ENCODE measurements around the gene SVEP1. TPM values are rescaled to one million over a fixed set of nuclear protein-coding genes. Genes with fewer than 3 reads are reported as not detected.

The SVEP1 gene
- total RNA-seq, 1 experiment from 2014 or later = 0.45 TPM

DNA sequence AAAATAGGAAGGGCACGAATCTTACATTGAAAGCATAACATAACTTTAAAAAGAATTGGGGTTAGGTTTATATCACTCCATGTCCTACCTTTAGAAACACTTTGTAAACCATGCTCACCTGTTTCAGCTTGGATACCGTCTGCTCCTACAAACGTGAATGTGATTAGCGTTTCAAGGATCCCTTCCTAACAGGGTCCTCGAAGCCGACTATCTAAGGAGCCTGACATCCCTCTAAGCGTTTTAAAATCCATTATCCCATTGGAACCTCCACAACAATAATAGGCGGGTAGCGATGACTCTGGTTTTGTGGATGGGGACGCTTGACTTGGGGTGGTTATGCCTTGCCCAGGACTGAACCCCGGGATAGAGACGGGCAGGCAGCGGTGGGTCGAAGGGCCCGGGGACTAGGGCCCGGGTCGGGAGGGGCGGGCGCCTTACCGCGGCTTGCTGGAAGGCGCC is 937 bp downstream of the SVEP1 start:
- TF ChIP-seq, protein P1, sequence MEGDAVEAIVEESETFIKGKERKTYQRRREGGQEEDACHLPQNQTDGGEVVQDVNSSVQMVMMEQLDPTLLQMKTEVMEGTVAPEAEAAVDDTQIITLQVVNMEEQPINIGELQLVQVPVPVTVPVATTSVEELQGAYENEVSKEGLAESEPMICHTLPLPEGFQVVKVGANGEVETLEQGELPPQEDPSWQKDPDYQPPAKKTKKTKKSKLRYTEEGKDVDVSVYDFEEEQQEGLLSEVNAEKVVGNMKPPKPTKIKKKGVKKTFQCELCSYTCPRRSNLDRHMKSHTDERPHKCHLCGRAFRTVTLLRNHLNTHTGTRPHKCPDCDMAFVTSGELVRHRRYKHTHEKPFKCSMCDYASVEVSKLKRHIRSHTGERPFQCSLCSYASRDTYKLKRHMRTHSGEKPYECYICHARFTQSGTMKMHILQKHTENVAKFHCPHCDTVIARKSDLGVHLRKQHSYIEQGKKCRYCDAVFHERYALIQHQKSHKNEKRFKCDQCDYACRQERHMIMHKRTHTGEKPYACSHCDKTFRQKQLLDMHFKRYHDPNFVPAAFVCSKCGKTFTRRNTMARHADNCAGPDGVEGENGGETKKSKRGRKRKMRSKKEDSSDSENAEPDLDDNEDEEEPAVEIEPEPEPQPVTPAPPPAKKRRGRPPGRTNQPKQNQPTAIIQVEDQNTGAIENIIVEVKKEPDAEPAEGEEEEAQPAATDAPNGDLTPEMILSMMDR (conservative IDR thresholded peaks at IDR 0.05; ENCODE audit: low read depth, low read length) = no peak
- TF ChIP-seq EZH2 (IDR thresholded peaks at IDR 0.05; ENCODE audit: borderline replicate concordance, low read depth, low read length, poor library complexity, severe bottlenecking) = peak; percentile 49
- H3K4me3 ChIP-seq (ENCODE audit: low read depth, low read length, poor library complexity, severe bottlenecking) = peak overlapping the region; percentile 50
- no peaks in the 10 kb centered on the region for H3K9me3 ChIP-seq (ENCODE audit: low read depth, low read length, poor library complexity, severe bottlenecking)
- no peak for DNase-seq (ENCODE audit: low spot score)
- H3K4me1 ChIP-seq (ENCODE audit: insufficient read depth, low read length, poor library complexity, severe bottlenecking) = peaks cover 3% of the 10 kb centered on the region
- H3K27me3 ChIP-seq (replicated peaks; ENCODE audit: insufficient read depth, low read depth, low read length, poor library complexity) = peaks cover 47% of the 10 kb centered on the region
- no peaks in the 10 kb centered on the region for H3K36me3 ChIP-seq (ENCODE audit: insufficient read depth, low read length, poor library complexity, severe bottlenecking)
- intact Hi-C loops (cut with micrococcal nuclease; ENCODE audit: unreplicated experiment) = no loop called here
- BruUV-seq (replicated peaks) = no TSS peak
- POLR2A ChIA-PET (ENCODE audit: low non-redundant PET) = no interaction called here
- H3K27ac ChIP-seq (ENCODE audit: low read depth, low read length, poor library complexity, severe bottlenecking) = no peak overlapping the region
- CTCF ChIA-PET = no interaction called here

DNA sequence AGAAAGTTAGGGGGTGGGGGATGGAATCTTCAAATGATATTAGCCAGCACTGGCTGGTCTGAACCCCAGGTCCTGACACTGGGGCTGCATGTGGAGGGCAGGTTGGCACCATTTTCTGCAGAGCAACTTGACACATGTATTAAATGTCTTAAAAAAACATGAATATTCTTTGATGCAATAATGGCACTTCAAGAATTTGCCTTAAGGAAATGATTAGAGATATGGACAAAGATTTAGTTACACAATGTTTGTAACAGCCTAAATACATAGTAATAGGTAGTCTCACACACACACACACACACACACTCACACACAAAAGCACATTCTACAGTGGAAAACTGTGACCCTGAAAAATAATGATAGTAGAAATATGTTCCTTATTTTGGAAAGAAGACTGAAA is 3.6 kb downstream of the SVEP1 start:
- TF ChIP-seq, protein P1 (conservative IDR thresholded peaks at IDR 0.05; ENCODE audit: low read depth, low read length) = no peak
- TF ChIP-seq EZH2 (IDR thresholded peaks at IDR 0.05; ENCODE audit: borderline replicate concordance, low read depth, low read length, poor library complexity, severe bottlenecking) = no peak
- no peaks in the 10 kb centered on the region for H3K9me3 ChIP-seq (ENCODE audit: low read depth, low read length, poor library complexity, severe bottlenecking)
- DNase-seq (ENCODE audit: low spot score) = no peak
- peaks cover 3% of the 10 kb centered on the region for H3K4me1 ChIP-seq (ENCODE audit: insufficient read depth, low read length, poor library complexity, severe bottlenecking)
- CTCF ChIA-PET = no interaction called here
- no peak overlapping the region for H3K4me3 ChIP-seq (ENCODE audit: low read depth, low read length, poor library complexity, severe bottlenecking)
- H3K27ac ChIP-seq (ENCODE audit: low read depth, low read length, poor library complexity, severe bottlenecking) = no peak overlapping the region
- peaks cover 47% of the 10 kb centered on the region for H3K27me3 ChIP-seq (replicated peaks; ENCODE audit: insufficient read depth, low read depth, low read length, poor library complexity)
- no peaks in the 10 kb centered on the region for H3K36me3 ChIP-seq (ENCODE audit: insufficient read depth, low read length, poor library complexity, severe bottlenecking)
- intact Hi-C loops (cut with micrococcal nuclease; ENCODE audit: unreplicated experiment) = no loop called here
- no TSS peak for BruUV-seq (replicated peaks)
- POLR2A ChIA-PET (ENCODE audit: low non-redundant PET) = no interaction called here

DNA sequence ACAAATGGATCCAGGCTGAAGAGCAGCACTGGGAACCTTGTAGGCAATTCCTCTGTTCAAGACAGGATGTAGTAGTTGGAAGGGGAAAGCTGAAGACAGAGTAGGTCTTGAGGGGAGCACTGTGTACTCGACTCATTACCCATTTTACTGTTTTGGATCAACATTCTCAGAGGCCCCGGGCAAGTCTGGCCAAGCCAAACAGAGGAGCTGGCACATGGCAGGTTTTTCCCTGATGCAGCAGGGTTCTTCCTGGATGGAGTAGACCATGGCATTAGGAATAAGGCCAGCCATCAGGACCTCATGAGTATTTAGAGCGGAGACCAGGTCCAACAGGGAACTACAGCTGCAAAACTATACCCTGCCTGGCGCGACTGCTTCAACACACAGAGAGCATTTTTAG is 4.4 kb downstream of the SVEP1 start:
- ChIA-PET CTCF (no interaction called here), POLR2A (ENCODE audit: low non-redundant PET) (no interaction called here)
- TF ChIP-seq, protein P1 (conservative IDR thresholded peaks at IDR 0.05; ENCODE audit: low read depth, low read length) = no peak
- no peak for TF ChIP-seq EZH2 (IDR thresholded peaks at IDR 0.05; ENCODE audit: borderline replicate concordance, low read depth, low read length, poor library complexity, severe bottlenecking)
- Histone ChIP-seq H3K27me3 (replicated peaks; ENCODE audit: insufficient read depth, low read depth, low read length, poor library complexity) (peaks cover 42% of the 10 kb centered on the region), H3K9me3 (ENCODE audit: low read depth, low read length, poor library complexity, severe bottlenecking) (no peaks in the 10 kb centered on the region), H3K36me3 (ENCODE audit: insufficient read depth, low read length, poor library complexity, severe bottlenecking) (no peaks in the 10 kb centered on the region), H3K4me3 (ENCODE audit: low read depth, low read length, poor library complexity, severe bottlenecking) (no peak overlapping the region), H3K27ac (ENCODE audit: low read depth, low read length, poor library complexity, severe bottlenecking) (no peak overlapping the region), H3K4me1 (ENCODE audit: insufficient read depth, low read length, poor library complexity, severe bottlenecking) (peaks cover 3% of the 10 kb centered on the region)
- BruUV-seq (replicated peaks) = no TSS peak
- no peak for DNase-seq (ENCODE audit: low spot score)
- intact Hi-C loops (cut with micrococcal nuclease; ENCODE audit: unreplicated experiment) = no loop called here

Measured in A673 (cell line).